Adrenal gland (tissue), 5 donors: ENCODE data around the gene TMEM132D.

Experiments
- POLR2A ChIP-seq, 2 donors: fragments of 450-650 bp; IDR thresholded peaks; one replicate each; pipeline ENCODE4 v1.6.1; 2017; ENCODE audit warnings: antibody characterized with exemption in 2 of 2, mild to moderate bottlenecking in 2 of 2, moderate library complexity in 1 of 2
- TF ChIP-seq, protein P1 (sequence below), 6 experiments: fragments of 450-650 bp in 4 of 6; fragments of 200-600 bp in 2 of 6; sonication (generic) in 1 of 6; IDR thresholded peaks; 1 replicate in 5 of 6; 2 replicates in 1 of 6; pipeline versions ENCODE4 v1.5.1 to v1.8.0; 2016 to 2021; ENCODE audit warnings: antibody characterized with exemption in 6 of 6, mild to moderate bottlenecking in 2 of 6, moderate library complexity in 1 of 6
- donor health status: DM: no; HTN: no; CAD: no.

DNA sequence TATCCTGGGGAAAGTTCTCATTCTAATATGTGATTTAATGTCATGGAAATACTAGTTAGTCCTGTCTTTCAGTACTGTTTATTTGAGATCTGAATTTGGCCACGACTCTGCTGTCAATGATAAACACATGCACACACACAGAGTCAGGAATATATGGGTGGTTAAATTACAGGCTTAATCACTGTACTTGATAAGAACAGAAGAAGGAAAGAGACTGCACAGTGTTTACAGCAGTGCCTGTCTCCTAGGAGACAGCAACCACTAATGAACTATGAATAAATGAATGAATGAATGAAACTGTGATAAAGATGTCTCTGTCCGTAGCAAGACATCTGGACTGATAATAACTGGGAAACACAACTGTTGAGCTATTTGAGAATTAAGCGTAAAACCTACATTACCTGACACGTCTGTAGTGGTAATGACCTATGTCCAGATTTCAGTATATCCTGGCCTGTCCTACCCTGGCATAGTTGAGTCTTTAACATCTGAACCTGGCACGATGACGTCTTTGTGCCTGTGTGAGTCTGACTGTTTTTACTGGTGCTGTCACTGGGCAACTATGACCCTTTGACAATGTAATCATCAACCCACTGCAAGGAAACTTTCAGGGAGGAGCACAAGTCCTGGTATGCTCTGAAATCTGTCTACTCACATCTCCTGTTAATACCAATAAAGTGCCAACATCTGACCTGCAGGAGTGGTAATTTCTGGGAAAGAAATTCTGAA lies 524.6 kb downstream of the TMEM132D start:
- TF ChIP-seq, protein P1, sequence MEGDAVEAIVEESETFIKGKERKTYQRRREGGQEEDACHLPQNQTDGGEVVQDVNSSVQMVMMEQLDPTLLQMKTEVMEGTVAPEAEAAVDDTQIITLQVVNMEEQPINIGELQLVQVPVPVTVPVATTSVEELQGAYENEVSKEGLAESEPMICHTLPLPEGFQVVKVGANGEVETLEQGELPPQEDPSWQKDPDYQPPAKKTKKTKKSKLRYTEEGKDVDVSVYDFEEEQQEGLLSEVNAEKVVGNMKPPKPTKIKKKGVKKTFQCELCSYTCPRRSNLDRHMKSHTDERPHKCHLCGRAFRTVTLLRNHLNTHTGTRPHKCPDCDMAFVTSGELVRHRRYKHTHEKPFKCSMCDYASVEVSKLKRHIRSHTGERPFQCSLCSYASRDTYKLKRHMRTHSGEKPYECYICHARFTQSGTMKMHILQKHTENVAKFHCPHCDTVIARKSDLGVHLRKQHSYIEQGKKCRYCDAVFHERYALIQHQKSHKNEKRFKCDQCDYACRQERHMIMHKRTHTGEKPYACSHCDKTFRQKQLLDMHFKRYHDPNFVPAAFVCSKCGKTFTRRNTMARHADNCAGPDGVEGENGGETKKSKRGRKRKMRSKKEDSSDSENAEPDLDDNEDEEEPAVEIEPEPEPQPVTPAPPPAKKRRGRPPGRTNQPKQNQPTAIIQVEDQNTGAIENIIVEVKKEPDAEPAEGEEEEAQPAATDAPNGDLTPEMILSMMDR (IDR thresholded peaks at IDR 0.05): no peak
- no peak for TF ChIP-seq POLR2A (IDR thresholded peaks at IDR 0.05)
